H1 (cell line): ENCODE results near the gene TMEM72. TPM values are rescaled to one million over a fixed set of nuclear protein-coding genes. Genes with fewer than 3 reads are reported as not detected.

Experiments
- ASH2L ChIP-seq: fragments of 200-600, 300-600 bp; sonication (generic); IDR thresholded peaks from one replicate; pipeline ENCODE4 v1.7.1; 2017; ENCODE audit warnings: low read length
- BCL11A ChIP-seq, 2 experiments: IDR thresholded peaks; one replicate each; pipeline ENCODE4 v1.6.1; 2011; ENCODE audit warnings: low read depth in 2 of 2, low read length in 2 of 2, mild to moderate bottlenecking in 2 of 2
- CHD1 ChIP-seq: IDR thresholded peaks from 2 replicates; pipeline ENCODE4 v1.6.1; 2012; ENCODE audit warnings: low read depth, low read length, improper control_type of control experiment
- CTBP2 ChIP-seq: IDR thresholded peaks from 2 replicates; pipeline ENCODE4 v1.7.0; 2011; ENCODE audit warnings: borderline replicate concordance, mild to moderate bottlenecking, moderate library complexity, mixed read lengths, low read length; ENCODE audit not compliant: insufficient read depth, insufficient read length
- GTF2F1 ChIP-seq: IDR thresholded peaks from 2 replicates; pipeline ENCODE4 v1.6.1; 2012; ENCODE audit warnings: low read depth, low read length, improper control_type of control experiment, borderline replicate concordance
- PHF8 ChIP-seq: fragments of 200-600 bp; sonication (generic); conservative IDR thresholded peaks from 2 replicates; pipeline ENCODE4 v1.7.1; 2012; ENCODE audit warnings: low read depth, mild to moderate bottlenecking, inconsistent platforms, low read length, moderate library complexity
- RAD21 ChIP-seq, 2 experiments: IDR thresholded peaks in 1 of 2; conservative IDR thresholded peaks in 1 of 2; 2 replicates each; pipeline ENCODE4 v1.6.1; 2011; ENCODE audit warnings: low read depth in 2 of 2, low read length in 2 of 2, improper control_type of control experiment in 1 of 2, inconsistent platforms in 1 of 2, mild to moderate bottlenecking in 1 of 2, moderate library complexity in 1 of 2
- RXRA ChIP-seq: IDR thresholded peaks from 2 replicates; pipeline ENCODE4 v1.6.1; 2011; ENCODE audit warnings: low read depth, mild to moderate bottlenecking, low read length, moderate library complexity; ENCODE audit not compliant: insufficient read depth
- SIRT6 ChIP-seq: IDR thresholded peaks from one replicate; pipeline ENCODE4 v1.7.1; 2012; ENCODE audit warnings: low read length, inconsistent platforms
- polyA plus RNA-seq, 7 experiments: library from polyadenylated mRNA; depleted of rRNA in 3 of 7; stranded (reverse) in 5 of 7; unstranded in 2 of 7; fragments of >200 nt in 5 of 7; fragments of 200-250 nt in 2 of 7; gene quantifications; 1 replicate in 5 of 7; 2 replicates in 1 of 7; 4 replicates in 1 of 7; pipeline versions ENCODE4 v1.2.1 to v1.2.3, GENCODE V29; 2011 to 2013; ENCODE audit warnings: missing spikeins in 2 of 7, mixed read lengths in 2 of 7
- total RNA-seq: library from RNA; stranded (reverse); fragmentation: NEBNext Ultra II Directional; extraction: Animal tissue kit (Norgen Biotek cat#: 25700); gene quantifications from 2 replicates; pipeline ENCODE4 v1.2.1, GENCODE V29; 2021
- TF ChIP-seq, protein P1 (sequence below): fragments of 300-600 bp; sonication (generic); IDR thresholded peaks from 2 replicates; pipeline ENCODE4 v1.7.1; 2012; ENCODE audit warnings: low read length, moderate library complexity, mild to moderate bottlenecking, inconsistent platforms; ENCODE audit not compliant: insufficient replicate concordance
- TF ChIP-seq, protein P2 (sequence below): IDR thresholded peaks from 2 replicates; pipeline ENCODE4 v1.6.1; 2012; ENCODE audit warnings: inconsistent platforms

Gene TMEM72
- total and polyA plus RNA-seq, 2 of the 8 experiments (the other 6 are each of a cell fraction or from before 2014, with no cell fraction given), result not detected

DNA sequence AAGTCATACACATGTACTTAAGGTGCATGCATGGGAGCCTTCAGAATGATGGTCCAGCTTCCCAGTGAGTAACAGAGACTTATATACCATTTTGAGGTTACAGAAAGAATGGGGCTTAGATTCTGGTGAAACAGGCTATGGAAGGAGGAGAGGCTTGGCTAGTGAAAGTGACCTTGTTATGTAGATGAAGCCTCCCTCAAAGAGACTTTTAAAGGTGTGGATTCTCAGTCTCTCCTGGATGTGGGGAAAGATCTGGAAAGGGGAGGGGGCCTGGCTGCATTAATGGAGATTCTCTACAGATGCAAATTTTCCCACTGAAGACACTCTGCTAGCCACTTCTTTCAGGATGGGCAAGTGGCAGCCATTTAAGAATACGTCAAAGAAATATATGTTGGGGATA is 54.0 kb downstream of the TMEM72 start (continued):
- TF ChIP-seq, protein P1, sequence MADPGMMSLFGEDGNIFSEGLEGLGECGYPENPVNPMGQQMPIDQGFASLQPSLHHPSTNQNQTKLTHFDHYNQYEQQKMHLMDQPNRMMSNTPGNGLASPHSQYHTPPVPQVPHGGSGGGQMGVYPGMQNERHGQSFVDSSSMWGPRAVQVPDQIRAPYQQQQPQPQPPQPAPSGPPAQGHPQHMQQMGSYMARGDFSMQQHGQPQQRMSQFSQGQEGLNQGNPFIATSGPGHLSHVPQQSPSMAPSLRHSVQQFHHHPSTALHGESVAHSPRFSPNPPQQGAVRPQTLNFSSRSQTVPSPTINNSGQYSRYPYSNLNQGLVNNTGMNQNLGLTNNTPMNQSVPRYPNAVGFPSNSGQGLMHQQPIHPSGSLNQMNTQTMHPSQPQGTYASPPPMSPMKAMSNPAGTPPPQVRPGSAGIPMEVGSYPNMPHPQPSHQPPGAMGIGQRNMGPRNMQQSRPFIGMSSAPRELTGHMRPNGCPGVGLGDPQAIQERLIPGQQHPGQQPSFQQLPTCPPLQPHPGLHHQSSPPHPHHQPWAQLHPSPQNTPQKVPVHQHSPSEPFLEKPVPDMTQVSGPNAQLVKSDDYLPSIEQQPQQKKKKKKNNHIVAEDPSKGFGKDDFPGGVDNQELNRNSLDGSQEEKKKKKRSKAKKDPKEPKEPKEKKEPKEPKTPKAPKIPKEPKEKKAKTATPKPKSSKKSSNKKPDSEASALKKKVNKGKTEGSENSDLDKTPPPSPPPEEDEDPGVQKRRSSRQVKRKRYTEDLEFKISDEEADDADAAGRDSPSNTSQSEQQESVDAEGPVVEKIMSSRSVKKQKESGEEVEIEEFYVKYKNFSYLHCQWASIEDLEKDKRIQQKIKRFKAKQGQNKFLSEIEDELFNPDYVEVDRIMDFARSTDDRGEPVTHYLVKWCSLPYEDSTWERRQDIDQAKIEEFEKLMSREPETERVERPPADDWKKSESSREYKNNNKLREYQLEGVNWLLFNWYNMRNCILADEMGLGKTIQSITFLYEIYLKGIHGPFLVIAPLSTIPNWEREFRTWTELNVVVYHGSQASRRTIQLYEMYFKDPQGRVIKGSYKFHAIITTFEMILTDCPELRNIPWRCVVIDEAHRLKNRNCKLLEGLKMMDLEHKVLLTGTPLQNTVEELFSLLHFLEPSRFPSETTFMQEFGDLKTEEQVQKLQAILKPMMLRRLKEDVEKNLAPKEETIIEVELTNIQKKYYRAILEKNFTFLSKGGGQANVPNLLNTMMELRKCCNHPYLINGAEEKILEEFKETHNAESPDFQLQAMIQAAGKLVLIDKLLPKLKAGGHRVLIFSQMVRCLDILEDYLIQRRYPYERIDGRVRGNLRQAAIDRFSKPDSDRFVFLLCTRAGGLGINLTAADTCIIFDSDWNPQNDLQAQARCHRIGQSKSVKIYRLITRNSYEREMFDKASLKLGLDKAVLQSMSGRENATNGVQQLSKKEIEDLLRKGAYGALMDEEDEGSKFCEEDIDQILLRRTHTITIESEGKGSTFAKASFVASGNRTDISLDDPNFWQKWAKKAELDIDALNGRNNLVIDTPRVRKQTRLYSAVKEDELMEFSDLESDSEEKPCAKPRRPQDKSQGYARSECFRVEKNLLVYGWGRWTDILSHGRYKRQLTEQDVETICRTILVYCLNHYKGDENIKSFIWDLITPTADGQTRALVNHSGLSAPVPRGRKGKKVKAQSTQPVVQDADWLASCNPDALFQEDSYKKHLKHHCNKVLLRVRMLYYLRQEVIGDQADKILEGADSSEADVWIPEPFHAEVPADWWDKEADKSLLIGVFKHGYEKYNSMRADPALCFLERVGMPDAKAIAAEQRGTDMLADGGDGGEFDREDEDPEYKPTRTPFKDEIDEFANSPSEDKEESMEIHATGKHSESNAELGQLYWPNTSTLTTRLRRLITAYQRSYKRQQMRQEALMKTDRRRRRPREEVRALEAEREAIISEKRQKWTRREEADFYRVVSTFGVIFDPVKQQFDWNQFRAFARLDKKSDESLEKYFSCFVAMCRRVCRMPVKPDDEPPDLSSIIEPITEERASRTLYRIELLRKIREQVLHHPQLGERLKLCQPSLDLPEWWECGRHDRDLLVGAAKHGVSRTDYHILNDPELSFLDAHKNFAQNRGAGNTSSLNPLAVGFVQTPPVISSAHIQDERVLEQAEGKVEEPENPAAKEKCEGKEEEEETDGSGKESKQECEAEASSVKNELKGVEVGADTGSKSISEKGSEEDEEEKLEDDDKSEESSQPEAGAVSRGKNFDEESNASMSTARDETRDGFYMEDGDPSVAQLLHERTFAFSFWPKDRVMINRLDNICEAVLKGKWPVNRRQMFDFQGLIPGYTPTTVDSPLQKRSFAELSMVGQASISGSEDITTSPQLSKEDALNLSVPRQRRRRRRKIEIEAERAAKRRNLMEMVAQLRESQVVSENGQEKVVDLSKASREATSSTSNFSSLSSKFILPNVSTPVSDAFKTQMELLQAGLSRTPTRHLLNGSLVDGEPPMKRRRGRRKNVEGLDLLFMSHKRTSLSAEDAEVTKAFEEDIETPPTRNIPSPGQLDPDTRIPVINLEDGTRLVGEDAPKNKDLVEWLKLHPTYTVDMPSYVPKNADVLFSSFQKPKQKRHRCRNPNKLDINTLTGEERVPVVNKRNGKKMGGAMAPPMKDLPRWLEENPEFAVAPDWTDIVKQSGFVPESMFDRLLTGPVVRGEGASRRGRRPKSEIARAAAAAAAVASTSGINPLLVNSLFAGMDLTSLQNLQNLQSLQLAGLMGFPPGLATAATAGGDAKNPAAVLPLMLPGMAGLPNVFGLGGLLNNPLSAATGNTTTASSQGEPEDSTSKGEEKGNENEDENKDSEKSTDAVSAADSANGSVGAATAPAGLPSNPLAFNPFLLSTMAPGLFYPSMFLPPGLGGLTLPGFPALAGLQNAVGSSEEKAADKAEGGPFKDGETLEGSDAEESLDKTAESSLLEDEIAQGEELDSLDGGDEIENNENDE, result no peak
- TF ChIP-seq CTBP2, result no peak
- TF ChIP-seq CHD1, result no peak
- no peak for TF ChIP-seq ASH2L
- no peak for TF ChIP-seq GTF2F1
- TF ChIP-seq SIRT6, result no peak
- TF ChIP-seq BCL11A (IDR thresholded peaks at IDR 0.05; ENCODE audit: low read depth in 2 of 2, low read length in 2 of 2), result no peak
- no peak for TF ChIP-seq RAD21 (IDR thresholded peaks at IDR 0.05 in 1 of 2, conservative IDR thresholded peaks at IDR 0.05 in 1 of 2; ENCODE audit: low read depth in 2 of 2, low read length in 2 of 2)
- no peak for TF ChIP-seq PHF8
- TF ChIP-seq, protein P2, sequence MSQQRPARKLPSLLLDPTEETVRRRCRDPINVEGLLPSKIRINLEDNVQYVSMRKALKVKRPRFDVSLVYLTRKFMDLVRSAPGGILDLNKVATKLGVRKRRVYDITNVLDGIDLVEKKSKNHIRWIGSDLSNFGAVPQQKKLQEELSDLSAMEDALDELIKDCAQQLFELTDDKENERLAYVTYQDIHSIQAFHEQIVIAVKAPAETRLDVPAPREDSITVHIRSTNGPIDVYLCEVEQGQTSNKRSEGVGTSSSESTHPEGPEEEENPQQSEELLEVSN, result no peak
- TF ChIP-seq RXRA, result no peak
